ENCODE results near the gene MMD. TPM values are rescaled to one million over a fixed set of nuclear protein-coding genes. Genes with fewer than 3 reads are reported as not detected.
"Not testable (repeated sequence)": the region's sequence is repeated elsewhere in the genome, so short reads cannot be mapped to it uniquely, and the experiment has no call there.

Gene MMD
- total and polyA plus RNA-seq, 8 donors, result 1.1 to 7.0 (median 4.1) TPM

DNA sequence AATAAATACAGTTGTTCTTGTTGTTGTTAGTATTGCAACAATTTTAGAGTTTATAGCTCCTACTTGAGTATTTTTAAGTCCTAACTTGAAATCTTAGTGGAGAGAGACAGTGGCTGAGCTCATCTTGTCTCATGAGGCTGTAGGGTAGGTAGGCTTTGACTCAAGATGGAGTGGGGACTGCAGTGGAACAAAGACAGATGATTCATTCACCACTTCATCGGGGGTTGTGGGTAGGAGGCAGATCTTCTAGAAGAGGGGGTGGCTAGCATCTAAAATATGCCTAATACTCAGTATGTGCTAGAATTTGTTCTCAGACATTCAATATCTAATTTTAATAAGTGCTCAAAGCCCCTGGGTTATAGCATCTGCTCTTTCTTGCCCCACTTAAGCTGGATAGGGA, 13.1 kb upstream of the MMD start:
- FAIRE-seq (no peak), DNase-seq (no peak), ATAC-seq (no peak)
- WGBS, 2 donors, result 82 to 93% methylated on average over 1 of the region's 1 CpG
- Histone ChIP-seq H3K36me3 (no peaks in the 10 kb centered on the region), H3K4me3 (no peak overlapping the region), H3K4me1 (peaks cover 8 to 9% (median 9%) of the 10 kb centered on the region in 3 donors), H3K27me3 (no peaks in the 10 kb centered on the region), H3K27ac (peak overlapping the region in 2 of 4 donors; percentile 66 to 72), H3K9me3 (no peaks in the 10 kb centered on the region)
- intact Hi-C loops (cut with DNase I), result no loop called here
- TF ChIP-seq, protein P1, sequence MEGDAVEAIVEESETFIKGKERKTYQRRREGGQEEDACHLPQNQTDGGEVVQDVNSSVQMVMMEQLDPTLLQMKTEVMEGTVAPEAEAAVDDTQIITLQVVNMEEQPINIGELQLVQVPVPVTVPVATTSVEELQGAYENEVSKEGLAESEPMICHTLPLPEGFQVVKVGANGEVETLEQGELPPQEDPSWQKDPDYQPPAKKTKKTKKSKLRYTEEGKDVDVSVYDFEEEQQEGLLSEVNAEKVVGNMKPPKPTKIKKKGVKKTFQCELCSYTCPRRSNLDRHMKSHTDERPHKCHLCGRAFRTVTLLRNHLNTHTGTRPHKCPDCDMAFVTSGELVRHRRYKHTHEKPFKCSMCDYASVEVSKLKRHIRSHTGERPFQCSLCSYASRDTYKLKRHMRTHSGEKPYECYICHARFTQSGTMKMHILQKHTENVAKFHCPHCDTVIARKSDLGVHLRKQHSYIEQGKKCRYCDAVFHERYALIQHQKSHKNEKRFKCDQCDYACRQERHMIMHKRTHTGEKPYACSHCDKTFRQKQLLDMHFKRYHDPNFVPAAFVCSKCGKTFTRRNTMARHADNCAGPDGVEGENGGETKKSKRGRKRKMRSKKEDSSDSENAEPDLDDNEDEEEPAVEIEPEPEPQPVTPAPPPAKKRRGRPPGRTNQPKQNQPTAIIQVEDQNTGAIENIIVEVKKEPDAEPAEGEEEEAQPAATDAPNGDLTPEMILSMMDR (IDR thresholded peaks at IDR 0.05), result no peak

DNA sequence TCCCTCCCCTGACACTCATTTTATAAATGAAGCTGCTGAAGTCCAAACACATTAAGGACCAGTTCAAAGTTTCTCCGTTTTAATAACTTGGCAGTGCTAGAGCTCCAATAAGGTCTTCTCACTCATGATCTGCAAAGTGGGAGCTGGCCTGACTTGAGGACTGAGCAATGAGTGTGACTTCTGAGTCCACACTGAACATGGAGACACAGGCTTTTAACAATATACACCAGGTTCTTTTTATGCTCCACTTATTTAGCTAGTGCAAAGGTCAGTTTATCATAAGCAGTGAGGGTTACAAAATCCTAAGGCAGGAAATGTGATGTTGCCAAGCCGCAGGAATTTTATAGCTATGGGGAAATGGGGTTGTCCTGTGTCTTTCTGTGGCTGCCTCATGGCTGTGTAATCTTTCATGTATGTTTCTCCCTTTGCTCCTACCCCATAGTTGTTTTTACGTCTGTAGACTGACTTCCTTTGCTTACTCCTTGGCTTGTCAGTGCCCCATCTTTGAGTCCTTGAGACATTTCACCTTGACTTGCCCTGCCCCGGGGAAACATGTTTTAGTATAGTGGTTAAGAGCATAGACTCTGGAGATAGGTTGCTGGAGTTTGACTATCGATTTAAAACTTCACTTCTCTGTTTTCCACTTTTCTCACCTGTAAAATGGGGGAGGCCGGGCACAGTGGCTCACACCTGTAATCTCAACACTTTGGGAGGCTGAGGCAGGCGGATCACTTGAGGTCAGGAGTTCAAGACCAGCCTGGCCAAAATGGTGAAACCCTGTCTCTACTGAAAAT, 12.2 kb upstream of the MMD start:
- H3K4me1 ChIP-seq, result peaks cover 8 to 9% (median 9%) of the 10 kb centered on the region in 3 donors
- intact Hi-C loops (cut with DNase I), result no loop called here
- no peaks in the 10 kb centered on the region for H3K9me3 ChIP-seq
- no peaks in the 10 kb centered on the region for H3K27me3 ChIP-seq
- ATAC-seq, result peak; percentile 27 to 78 (median 62)
- FAIRE-seq, result no peak
- no peak for DNase-seq
- H3K36me3 ChIP-seq, result no peaks in the 10 kb centered on the region
- 55 to 59% methylated on average over 7 of the region's 7 CpGs for WGBS, 2 donors
- H3K4me3 ChIP-seq, result no peak overlapping the region
- TF ChIP-seq, protein P1 (IDR thresholded peaks at IDR 0.05), result no peak
- H3K27ac ChIP-seq, result peak overlapping the region; percentile 13 to 72 (median 50)

DNA sequence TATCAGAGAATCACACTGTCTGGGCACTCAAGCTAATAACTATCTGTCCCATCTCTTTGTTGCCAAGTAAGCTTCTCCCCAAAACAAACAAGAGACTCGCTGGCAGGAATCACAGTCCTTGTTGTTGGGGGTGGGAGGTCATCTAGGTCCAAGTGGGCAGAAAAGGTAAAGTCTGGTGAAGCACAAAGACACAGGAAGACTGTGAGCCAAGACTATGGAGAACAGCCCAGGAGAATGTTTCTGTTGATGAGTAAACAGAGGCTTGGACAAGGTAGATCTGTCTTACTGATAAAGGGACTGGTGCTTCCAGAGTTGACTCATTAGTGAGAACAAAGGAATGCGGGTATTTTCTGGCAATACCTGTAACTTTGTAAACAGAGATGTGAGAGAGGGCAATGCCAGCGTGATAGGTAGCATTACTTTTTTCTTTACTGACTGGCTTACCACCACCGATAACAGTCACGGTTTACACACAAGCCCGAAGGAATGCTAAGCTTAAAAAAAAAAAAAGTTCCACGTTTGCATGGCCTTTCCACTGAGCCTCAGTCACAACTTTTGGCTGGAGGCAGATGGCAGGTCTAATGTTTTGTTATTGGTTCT, 11.5 kb upstream of the MMD start:
- Histone ChIP-seq H3K9me3 (no peaks in the 10 kb centered on the region), H3K27ac (peak overlapping the region; percentile 13 to 72 (median 50)), H3K36me3 (no peaks in the 10 kb centered on the region), H3K4me3 (no peak overlapping the region), H3K27me3 (no peaks in the 10 kb centered on the region), H3K4me1 (peaks cover 8 to 9% (median 9%) of the 10 kb centered on the region in 3 donors)
- 15 to 17% methylated on average over 7 of the region's 7 CpGs for WGBS, 2 donors
- ATAC-seq (peak; percentile 79 to 88 (median 83)), FAIRE-seq (no peak), DNase-seq (peak in 2 of 6 donors; percentile 13 to 23)
- TF ChIP-seq, protein P1 (IDR thresholded peaks at IDR 0.05), result no peak
- intact Hi-C loops (cut with DNase I), result no loop called here

DNA sequence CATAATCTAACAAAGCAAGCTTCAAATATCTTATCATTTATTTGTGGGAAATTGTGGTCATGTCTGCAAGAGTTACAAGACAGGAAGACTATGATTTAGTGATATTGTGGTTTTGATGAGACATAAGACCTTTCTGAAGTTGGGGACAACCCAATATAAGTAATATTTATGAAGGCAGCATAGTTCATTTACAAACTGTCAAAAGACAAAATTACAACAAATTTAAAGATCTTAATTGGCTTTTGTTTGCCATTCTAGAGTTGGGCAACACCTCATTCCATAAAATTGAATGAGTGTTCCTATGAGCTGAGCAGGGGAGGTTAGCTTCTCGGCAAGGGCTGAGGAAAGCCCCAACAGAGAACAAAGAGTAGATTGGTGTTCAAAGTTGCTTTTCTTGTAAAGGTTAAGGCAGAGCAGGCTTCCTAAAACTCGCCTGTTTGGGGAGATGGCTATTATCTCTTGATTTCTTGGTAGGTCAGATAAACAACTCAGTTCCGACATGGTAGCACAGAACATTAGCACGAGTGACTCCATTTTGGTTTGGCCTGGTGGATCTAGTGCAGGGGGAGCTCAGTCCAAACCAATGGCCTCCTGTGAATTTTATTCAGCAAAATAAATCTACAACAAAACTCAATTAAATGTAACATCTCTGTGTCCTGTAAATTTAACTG, 10.9 kb upstream of the MMD start:
- no peaks in the 10 kb centered on the region for H3K27me3 ChIP-seq
- ATAC-seq, result peak in 1 of 4 donors; percentile 9
- peak overlapping the region in 2 of 4 donors; percentile 66 to 72 for H3K27ac ChIP-seq
- H3K4me1 ChIP-seq, result peaks cover 8 to 9% (median 9%) of the 10 kb centered on the region in 3 donors
- H3K4me3 ChIP-seq, result no peak overlapping the region
- H3K36me3 ChIP-seq, result no peaks in the 10 kb centered on the region
- intact Hi-C loops (cut with DNase I), result no loop called here
- no peak for DNase-seq
- H3K9me3 ChIP-seq, result no peaks in the 10 kb centered on the region
- 78 to 84% methylated on average over 4 of the region's 4 CpGs for WGBS, 2 donors
- FAIRE-seq, result no peak
- TF ChIP-seq, protein P1 (IDR thresholded peaks at IDR 0.05), result no peak

DNA sequence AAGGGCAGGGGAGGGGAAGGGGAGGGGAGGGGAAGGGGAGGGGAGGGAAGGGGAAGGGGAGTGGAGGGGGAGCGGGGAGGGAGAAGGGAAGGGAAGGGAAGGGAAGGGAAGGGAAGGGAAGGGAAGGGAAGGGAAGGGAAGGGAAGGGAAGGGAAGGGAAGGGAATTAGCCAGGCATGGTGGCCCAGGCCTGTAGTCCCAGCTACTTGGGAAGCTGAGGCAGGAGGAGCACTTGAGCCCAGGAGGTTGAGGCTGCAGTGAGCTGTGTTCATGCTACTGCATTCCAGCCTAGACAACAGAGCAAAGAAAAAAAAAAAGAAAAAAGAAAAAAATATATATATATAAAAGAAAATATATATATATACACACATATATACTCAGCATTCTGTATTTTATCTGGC, 10.3 kb upstream of the MMD start:
- DNase-seq; H3K9me3 ChIP-seq; H3K27me3 ChIP-seq; H3K4me3 ChIP-seq; ATAC-seq; H3K4me1 ChIP-seq; FAIRE-seq; H3K36me3 ChIP-seq; intact Hi-C loops (cut with DNase I): not testable (repeated sequence)
- WGBS, 2 donors, result no CpG with 5 or more reads among the region's 1 CpG
- H3K27ac ChIP-seq, result peak overlapping the region in 1 of 4 donors; percentile 72

Measured in pancreas (tissue), 10 donors.